Colonic mucosa (tissue), 4 donors: Measurements from ENCODE around the gene CIAO3. TPM values are rescaled to one million over a fixed set of nuclear protein-coding genes. Genes with fewer than 3 reads are reported as not detected.
"Not testable (repeated sequence)": the region's sequence is repeated elsewhere in the genome, so short reads cannot be mapped to it uniquely, and the experiment has no call there.

Source experiments
- DNase-seq: peaks from one replicate; pipeline ENCODE4 v3.0.0-alpha.2; 2020
- H3K27ac ChIP-seq: fragments of 200-600 bp; one replicate; pipeline ENCODE4 v1.8.0; 2021
- H3K27me3 ChIP-seq: fragments of 200-600 bp; one replicate; pipeline ENCODE4 v1.8.0; 2021
- H3K36me3 ChIP-seq: fragments of 200-600 bp; one replicate; pipeline ENCODE4 v1.8.0; 2021
- H3K4me1 ChIP-seq: fragments of 200-600 bp; one replicate; pipeline ENCODE4 v1.8.0; 2021; ENCODE audit warnings: mild to moderate bottlenecking
- H3K4me3 ChIP-seq: fragments of 200-600 bp; one replicate; pipeline ENCODE4 v1.8.0; 2021
- H3K9ac ChIP-seq, 2 donors: one replicate each; pipeline ENCODE4 v1.7.0; 2013; ENCODE audit warnings: control low read depth in 2 of 2, low read depth in 2 of 2, low read length in 2 of 2
- H3K9me3 ChIP-seq: fragments of 200-600 bp; one replicate; pipeline ENCODE4 v1.8.0; 2021
- intact Hi-C: fragments of 100-400 bp; cut with DNase I; formaldehyde crosslinking; loops from one replicate; pipeline ENCODE4 v1.14.1; 2022
- total RNA-seq, 2 donors: library from RNA; stranded (reverse); fragmentation: NEBNext Ultra II Directional in 1 of 2; extraction: Animal tissue kit (Norgen Biotek cat#: 25700) in 1 of 2; gene quantifications; one replicate each; pipeline ENCODE4 v1.2.1, GENCODE V29; 2021
- TF ChIP-seq, protein P1 (sequence below): fragments of 200-600 bp; IDR thresholded peaks from one replicate; pipeline ENCODE4 v1.8.0; 2022; ENCODE audit warnings: antibody characterized with exemption, mild to moderate bottlenecking
- donor health status: healthy.
- donor health status: DM: no; HTN: no; CAD: no.
- donor health status: DM: no; HTN: no; CAD: no.

The CIAO3 gene
- total RNA-seq, 2 donors from 2014 or later = 29.2 to 62.1 TPM

DNA sequence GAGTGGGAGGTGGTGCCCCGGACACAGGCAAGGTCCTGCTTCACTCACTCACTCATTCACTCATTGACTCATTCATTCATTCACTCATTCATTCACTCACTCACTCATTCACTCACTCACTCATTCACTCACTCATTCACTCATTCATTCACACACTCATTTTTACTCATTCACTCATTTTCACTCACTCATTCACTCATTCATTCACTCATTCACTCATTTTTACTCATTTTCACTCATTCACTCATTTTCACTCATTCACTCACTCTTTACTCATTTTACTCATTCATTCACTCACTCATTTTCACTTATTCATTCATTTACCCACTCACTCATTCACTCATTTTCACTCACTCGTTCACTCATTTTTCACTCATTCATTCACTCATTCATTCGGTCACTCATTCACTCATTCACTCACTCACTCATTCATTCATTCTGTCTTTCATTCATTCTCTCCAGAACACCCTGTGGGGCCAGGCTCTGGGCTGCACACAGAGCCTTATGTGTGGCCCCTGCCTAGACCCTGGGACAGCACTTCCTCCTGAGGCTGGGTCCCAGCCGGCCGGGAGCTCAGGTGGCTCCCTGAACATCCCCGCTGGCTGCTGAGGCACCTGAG, 38.2 kb upstream of the CIAO3 start:
- Histone ChIP-seq H3K36me3 (no peaks in the 10 kb centered on the region), H3K9ac (no peak overlapping the region), H3K4me1 (no peaks in the 10 kb centered on the region), H3K4me3 (no peak overlapping the region), H3K27ac (no peak overlapping the region), H3K27me3 (peaks cover 22% of the 10 kb centered on the region), H3K9me3 (no peaks in the 10 kb centered on the region)
- intact Hi-C loops = no loop called here
- TF ChIP-seq, protein P1, sequence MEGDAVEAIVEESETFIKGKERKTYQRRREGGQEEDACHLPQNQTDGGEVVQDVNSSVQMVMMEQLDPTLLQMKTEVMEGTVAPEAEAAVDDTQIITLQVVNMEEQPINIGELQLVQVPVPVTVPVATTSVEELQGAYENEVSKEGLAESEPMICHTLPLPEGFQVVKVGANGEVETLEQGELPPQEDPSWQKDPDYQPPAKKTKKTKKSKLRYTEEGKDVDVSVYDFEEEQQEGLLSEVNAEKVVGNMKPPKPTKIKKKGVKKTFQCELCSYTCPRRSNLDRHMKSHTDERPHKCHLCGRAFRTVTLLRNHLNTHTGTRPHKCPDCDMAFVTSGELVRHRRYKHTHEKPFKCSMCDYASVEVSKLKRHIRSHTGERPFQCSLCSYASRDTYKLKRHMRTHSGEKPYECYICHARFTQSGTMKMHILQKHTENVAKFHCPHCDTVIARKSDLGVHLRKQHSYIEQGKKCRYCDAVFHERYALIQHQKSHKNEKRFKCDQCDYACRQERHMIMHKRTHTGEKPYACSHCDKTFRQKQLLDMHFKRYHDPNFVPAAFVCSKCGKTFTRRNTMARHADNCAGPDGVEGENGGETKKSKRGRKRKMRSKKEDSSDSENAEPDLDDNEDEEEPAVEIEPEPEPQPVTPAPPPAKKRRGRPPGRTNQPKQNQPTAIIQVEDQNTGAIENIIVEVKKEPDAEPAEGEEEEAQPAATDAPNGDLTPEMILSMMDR = no peak
- DNase-seq = no peak

GRCh38 chr16:778447-778846, 37.6 kb upstream of the CIAO3 start:
- Histone ChIP-seq H3K4me3 (no peak overlapping the region), H3K36me3 (no peaks in the 10 kb centered on the region), H3K9ac (no peak overlapping the region), H3K27me3 (peaks cover 22% of the 10 kb centered on the region), H3K27ac (no peak overlapping the region), H3K9me3 (no peaks in the 10 kb centered on the region), H3K4me1 (no peaks in the 10 kb centered on the region)
- intact Hi-C loops = no loop called here
- DNase-seq = no peak
- TF ChIP-seq, protein P1 = no peak

- no peaks in the 10 kb centered on the region for H3K36me3 ChIP-seq
- DNase-seq = no peak
- H3K27ac ChIP-seq = no peak overlapping the region
- no peak overlapping the region for H3K9ac ChIP-seq
- H3K27me3 ChIP-seq = peaks cover 17% of the 10 kb centered on the region
- H3K4me3 ChIP-seq = no peak overlapping the region
- TF ChIP-seq, protein P1 = no peak
- H3K4me1 ChIP-seq = no peaks in the 10 kb centered on the region
- intact Hi-C loops = no loop called here
- no peaks in the 10 kb centered on the region for H3K9me3 ChIP-seq
Measured at GRCh38 chr16:777826-778225, 37.0 kb upstream of the CIAO3 start.

- Histone ChIP-seq H3K27me3 (peaks cover 7% of the 10 kb centered on the region), H3K4me1 (no peaks in the 10 kb centered on the region)
Measured at GRCh38 chr16:776824-777223, 36.0 kb upstream of the CIAO3 start.

GRCh38 chr16:776298-776697, 35.5 kb upstream of the CIAO3 start:
- H3K9me3 ChIP-seq, H3K4me1 ChIP-seq, intact Hi-C loops, H3K9ac ChIP-seq, H3K4me3 ChIP-seq, H3K27me3 ChIP-seq, DNase-seq, H3K36me3 ChIP-seq, H3K27ac ChIP-seq: not testable (repeated sequence)

More at GRCh38 chr16:776824-777223, 36.0 kb upstream of the CIAO3 start:
- no peak overlapping the region for H3K9ac ChIP-seq
- no peak for DNase-seq
- no peak overlapping the region for H3K4me3 ChIP-seq
- TF ChIP-seq, protein P1 = no peak
- H3K36me3 ChIP-seq = no peaks in the 10 kb centered on the region
- intact Hi-C loops = no loop called here
- no peaks in the 10 kb centered on the region for H3K9me3 ChIP-seq
- H3K27ac ChIP-seq = no peak overlapping the region

DNA sequence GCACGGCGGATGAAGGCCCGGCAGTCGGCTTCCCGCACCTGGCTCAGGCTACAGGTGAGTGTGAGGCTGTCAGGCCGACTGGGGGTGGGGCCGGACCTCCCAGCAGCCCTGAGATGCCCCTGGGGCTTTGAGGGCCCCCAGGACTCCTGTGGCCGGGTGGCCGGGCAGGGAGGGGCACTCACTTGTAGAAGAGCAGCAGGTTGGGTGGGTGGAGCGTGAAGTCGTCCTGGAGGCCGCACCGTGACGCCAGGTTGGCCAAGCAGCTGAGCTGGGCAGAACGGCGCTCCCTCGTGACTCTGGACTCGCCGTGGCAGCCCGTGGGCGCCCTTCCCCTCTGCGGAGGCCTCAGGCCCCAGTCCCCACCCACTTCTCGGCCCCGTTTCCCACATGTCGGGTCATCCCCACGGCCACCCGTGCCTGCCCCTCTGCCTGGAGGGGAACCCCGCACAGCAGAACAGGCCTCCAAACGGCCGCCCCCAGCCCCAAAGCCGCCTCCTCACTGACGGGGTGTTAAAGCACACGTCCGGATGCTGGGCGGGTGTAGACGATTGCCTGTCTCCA, 34.5 kb upstream of the CIAO3 start:
- Histone ChIP-seq H3K9me3 (no peaks in the 10 kb centered on the region), H3K9ac (no peak overlapping the region), H3K27ac (no peak overlapping the region), H3K4me1 (no peaks in the 10 kb centered on the region), H3K36me3 (no peaks in the 10 kb centered on the region), H3K4me3 (no peak overlapping the region), H3K27me3 (peaks cover 7% of the 10 kb centered on the region)
- intact Hi-C loops = no loop called here
- DNase-seq = no peak
- TF ChIP-seq, protein P1 = no peak
